Ovary (tissue), 3 donors: ENCODE data around the gene TSEN34.

Experiments
- EP300 ChIP-seq: sonication (generic); formaldehyde crosslinking; IDR thresholded peaks from one replicate; pipeline ENCODE4 v1.6.1; 2017; ENCODE audit warnings: antibody characterized with exemption
- TF ChIP-seq, protein P1 (sequence below), 3 donors: fragments of 450-650 bp in 2 of 3; fragments of 200-600 bp in 1 of 3; IDR thresholded peaks; one replicate each; pipeline versions ENCODE4 v1.5.1 to v1.8.0; 2016 to 2022; ENCODE audit warnings: antibody characterized with exemption in 3 of 3, mild to moderate bottlenecking in 1 of 3
- donor health status: DM: no; HTN: no; CAD: no.

DNA sequence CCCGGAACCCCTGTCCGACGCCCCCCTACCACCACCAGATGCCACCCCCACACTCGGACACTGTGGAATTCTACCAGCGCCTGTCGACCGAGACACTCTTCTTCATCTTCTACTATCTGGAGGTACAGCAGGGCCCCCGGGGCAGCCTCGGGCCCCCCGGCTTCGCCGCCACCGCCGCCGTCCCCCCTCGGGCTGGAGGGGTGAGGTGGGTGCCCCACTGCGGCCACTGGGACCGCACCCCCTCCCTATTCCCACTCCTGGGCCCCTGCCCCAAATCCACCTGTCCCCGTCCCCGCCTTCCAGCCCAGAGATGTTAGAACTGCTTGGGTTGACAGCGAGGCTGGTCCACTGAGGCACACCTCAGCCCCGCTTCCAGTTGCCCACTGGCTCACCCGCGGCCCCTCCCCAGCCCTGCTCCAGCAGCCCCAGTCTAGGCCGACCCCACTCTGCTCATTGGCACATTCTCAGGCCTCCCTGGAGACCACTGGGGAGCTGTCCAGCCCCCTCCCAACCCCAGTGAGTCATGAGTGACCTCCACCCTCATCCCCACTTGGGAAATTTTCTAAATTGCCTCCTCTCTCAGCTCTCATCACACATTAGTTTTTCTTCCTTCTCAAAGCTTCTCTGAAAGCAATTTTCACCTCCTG lies 38.1 kb upstream of the TSEN34 start:
- TF ChIP-seq, protein P1, sequence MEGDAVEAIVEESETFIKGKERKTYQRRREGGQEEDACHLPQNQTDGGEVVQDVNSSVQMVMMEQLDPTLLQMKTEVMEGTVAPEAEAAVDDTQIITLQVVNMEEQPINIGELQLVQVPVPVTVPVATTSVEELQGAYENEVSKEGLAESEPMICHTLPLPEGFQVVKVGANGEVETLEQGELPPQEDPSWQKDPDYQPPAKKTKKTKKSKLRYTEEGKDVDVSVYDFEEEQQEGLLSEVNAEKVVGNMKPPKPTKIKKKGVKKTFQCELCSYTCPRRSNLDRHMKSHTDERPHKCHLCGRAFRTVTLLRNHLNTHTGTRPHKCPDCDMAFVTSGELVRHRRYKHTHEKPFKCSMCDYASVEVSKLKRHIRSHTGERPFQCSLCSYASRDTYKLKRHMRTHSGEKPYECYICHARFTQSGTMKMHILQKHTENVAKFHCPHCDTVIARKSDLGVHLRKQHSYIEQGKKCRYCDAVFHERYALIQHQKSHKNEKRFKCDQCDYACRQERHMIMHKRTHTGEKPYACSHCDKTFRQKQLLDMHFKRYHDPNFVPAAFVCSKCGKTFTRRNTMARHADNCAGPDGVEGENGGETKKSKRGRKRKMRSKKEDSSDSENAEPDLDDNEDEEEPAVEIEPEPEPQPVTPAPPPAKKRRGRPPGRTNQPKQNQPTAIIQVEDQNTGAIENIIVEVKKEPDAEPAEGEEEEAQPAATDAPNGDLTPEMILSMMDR (IDR thresholded peaks at IDR 0.05), result no peak
- TF ChIP-seq EP300, result no peak
